Measurements from ENCODE around the gene FAH. TPM values are rescaled to one million over a fixed set of nuclear protein-coding genes. Genes with fewer than 3 reads are reported as not detected.

FAH gene
- total and polyA plus RNA-seq, 2 donors (not counting 3 experiments of a cell fraction or from before 2014, with no cell fraction given) = 18.2 to 18.7 TPM

DNA sequence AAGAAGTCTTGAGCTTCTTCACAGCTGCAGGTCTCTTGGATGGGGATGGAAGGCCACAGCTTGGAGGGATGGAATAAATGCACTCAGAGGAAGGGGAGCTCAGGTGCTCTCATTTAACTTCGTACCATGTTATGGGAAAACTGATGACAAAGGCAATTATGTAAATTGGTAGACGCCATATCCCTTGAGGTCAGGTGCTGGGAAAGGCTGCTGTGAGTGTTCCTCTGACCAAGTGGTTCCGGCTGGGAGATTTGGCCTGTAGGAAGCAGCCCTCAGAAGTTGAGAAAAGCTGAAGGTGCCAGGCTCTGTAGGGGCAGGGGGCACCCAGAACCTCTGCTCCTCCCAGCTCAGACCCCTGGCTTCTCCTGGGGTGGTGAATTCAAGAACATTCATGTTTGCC lies 47.1 kb downstream of the FAH start:
- Histone ChIP-seq H3K36me3 (ENCODE audit: control insufficient read depth in 2 of 2, extremely low read depth in 1 of 2, insufficient read depth in 2 of 2, low read length in 2 of 2) (no peaks in the 10 kb centered on the region), H3K79me2 (ENCODE audit: control insufficient read depth, insufficient read depth, low read length) (no peaks in the 10 kb centered on the region), H3K4me2 (ENCODE audit: insufficient read depth, low read length) (no peak overlapping the region), H4K20me1 (replicated peaks; ENCODE audit: control insufficient read depth, extremely low read depth, insufficient read depth, low read length) (no peaks in the 10 kb centered on the region), H3K27me3 (ENCODE audit: control insufficient read depth in 2 of 2, insufficient read depth in 2 of 2, low read length in 2 of 2) (peaks cover 4 to 5% of the 10 kb centered on the region in 2 experiments), H2AFZ (ENCODE audit: low read depth, low read length) (no peak overlapping the region), H3K27ac (ENCODE audit: insufficient read depth, low read depth, low read length) (no peak overlapping the region), H3K9ac (replicated peaks; ENCODE audit: extremely low read depth, insufficient read depth, low read length) (no peak overlapping the region), H3K9me3 (replicated peaks; ENCODE audit: control insufficient read depth, insufficient read depth, low read length) (no peaks in the 10 kb centered on the region), H3K4me3 (replicated peaks in 1 of 3; ENCODE audit: insufficient read depth in 1 of 3, low read depth in 1 of 3, low read length in 3 of 3) (no peak overlapping the region), H3K9me1 (replicated peaks; ENCODE audit: control insufficient read depth, extremely low read depth, insufficient read depth, low read length) (no peaks in the 10 kb centered on the region), H3K4me1 (ENCODE audit: control insufficient read depth, extremely low read depth, insufficient read depth, low read length) (no peaks in the 10 kb centered on the region)
- TF ChIP-seq JUN (IDR thresholded peaks at IDR 0.05; ENCODE audit: borderline replicate concordance, insufficient read depth, insufficient read length, low read depth) (no peak), POLR2A (IDR thresholded peaks at IDR 0.05; ENCODE audit: low read depth, low read length) (no peak), EZH2 (IDR thresholded peaks at IDR 0.05; ENCODE audit: borderline replicate concordance, low read depth, low read length, severe bottlenecking) (no peak), POLR2AphosphoS5 (IDR thresholded peaks at IDR 0.05; ENCODE audit: insufficient read depth, low read depth, low read length) (no peak), FOS (IDR thresholded peaks at IDR 0.05; ENCODE audit: borderline replicate concordance, insufficient read depth, low read length) (no peak), MYC (IDR thresholded peaks at IDR 0.05; ENCODE audit: low read depth, low read length) (no peak), GATA2 (IDR thresholded peaks at IDR 0.05; ENCODE audit: insufficient read depth, insufficient read length, low read depth, low read length) (no peak)
- TF ChIP-seq, protein P1, sequence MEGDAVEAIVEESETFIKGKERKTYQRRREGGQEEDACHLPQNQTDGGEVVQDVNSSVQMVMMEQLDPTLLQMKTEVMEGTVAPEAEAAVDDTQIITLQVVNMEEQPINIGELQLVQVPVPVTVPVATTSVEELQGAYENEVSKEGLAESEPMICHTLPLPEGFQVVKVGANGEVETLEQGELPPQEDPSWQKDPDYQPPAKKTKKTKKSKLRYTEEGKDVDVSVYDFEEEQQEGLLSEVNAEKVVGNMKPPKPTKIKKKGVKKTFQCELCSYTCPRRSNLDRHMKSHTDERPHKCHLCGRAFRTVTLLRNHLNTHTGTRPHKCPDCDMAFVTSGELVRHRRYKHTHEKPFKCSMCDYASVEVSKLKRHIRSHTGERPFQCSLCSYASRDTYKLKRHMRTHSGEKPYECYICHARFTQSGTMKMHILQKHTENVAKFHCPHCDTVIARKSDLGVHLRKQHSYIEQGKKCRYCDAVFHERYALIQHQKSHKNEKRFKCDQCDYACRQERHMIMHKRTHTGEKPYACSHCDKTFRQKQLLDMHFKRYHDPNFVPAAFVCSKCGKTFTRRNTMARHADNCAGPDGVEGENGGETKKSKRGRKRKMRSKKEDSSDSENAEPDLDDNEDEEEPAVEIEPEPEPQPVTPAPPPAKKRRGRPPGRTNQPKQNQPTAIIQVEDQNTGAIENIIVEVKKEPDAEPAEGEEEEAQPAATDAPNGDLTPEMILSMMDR (IDR thresholded peaks at IDR 0.05; ENCODE audit: extremely low read depth in 1 of 2, insufficient read depth in 1 of 2, low read depth in 1 of 2, low read length in 2 of 2) = no peak
- TF ChIP-seq, protein P2, sequence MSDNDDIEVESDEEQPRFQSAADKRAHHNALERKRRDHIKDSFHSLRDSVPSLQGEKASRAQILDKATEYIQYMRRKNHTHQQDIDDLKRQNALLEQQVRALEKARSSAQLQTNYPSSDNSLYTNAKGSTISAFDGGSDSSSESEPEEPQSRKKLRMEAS (IDR thresholded peaks at IDR 0.05; ENCODE audit: insufficient read depth, insufficient read length) = no peak
- POLR2A ChIA-PET = no interaction called here
- FAIRE-seq (no peak), DNase-seq (ENCODE audit: low read depth, low spot score) (no peak)
- CTCF ChIA-PET = no interaction called here
- intact Hi-C loops (cut with micrococcal nuclease) (no loop called here), dilution Hi-C loops (cut with MboI; ENCODE audit: extremely low pct_ligation_motif_present, low sequenced_read_pairs) (no loop called here)
- BruUV-seq (replicated peaks) = no TSS peak

All from endothelial cell of umbilical vein (primary cell).